SK-N-SH (cell line): ENCODE results near the gene TRPM3. TPM values are rescaled to one million over a fixed set of nuclear protein-coding genes. Genes with fewer than 3 reads are reported as not detected.

ENCODE experiments used
- CTCF ChIA-PET: fragments of 300-600, 350-600 bp; formaldehyde crosslinking; extraction: SDS; loops from one replicate; lab custom pipeline; 2021; lab: Yijun Ruan, JAX
- POLR2A ChIA-PET: fragments of 350-600 bp; sonication (Branson Sonifier 250); formaldehyde crosslinking; extraction: SDS; loops from one replicate; lab custom pipeline; 2020; ENCODE audit warnings: antibody characterized with exemption, inconsistent platforms; lab: Yijun Ruan, JAX
- DNase-seq: peaks from one replicate; pipeline ENCODE4 v3.0.0; 2012
- H2AFZ ChIP-seq: fragments of 200-600 bp; sonication (generic); 2 replicates; pipeline ENCODE4 v1.8.1; 2016; ENCODE audit warnings: antibody characterized with exemption, mild to moderate bottlenecking, low read depth
- H3F3A ChIP-seq: fragments of 200-600 bp; sonication (generic); replicated peaks from 2 replicates; pipeline ENCODE3; 2016; ENCODE audit warnings: antibody characterized with exemption, mild to moderate bottlenecking; ENCODE audit not compliant: insufficient read depth
- H3K27ac ChIP-seq, 2 experiments: fragments of 200-500 bp in 1 of 2; fragments of 200-600 bp in 1 of 2; sonication (Bioruptor generic) in 1 of 2; sonication (generic), shearing (Covaris generic) in 1 of 2; 2 replicates each; pipeline versions ENCODE4 v1.5.1 to v1.6.1; 2014 to 2016; ENCODE audit warnings: low read depth in 2 of 2, inconsistent platforms in 1 of 2, low read length in 1 of 2, mild to moderate bottlenecking in 1 of 2, mixed read lengths in 1 of 2
- H3K27me3 ChIP-seq: fragments of 200-600 bp; sonication (generic), shearing (Covaris generic); 2 replicates; pipeline ENCODE4 v1.6.1; 2016; ENCODE audit warnings: mixed run types; ENCODE audit not compliant: insufficient read depth
- H3K36me3 ChIP-seq, 2 experiments: fragments of 200-500 bp in 1 of 2; fragments of 200-600 bp in 1 of 2; sonication (Bioruptor generic) in 1 of 2; sonication (generic) in 1 of 2; replicated peaks in 1 of 2; 2 replicates each; pipeline versions ENCODE3 to v1.5.1; 2014 to 2016; ENCODE audit warnings: low read length in 1 of 2, mild to moderate bottlenecking in 1 of 2; ENCODE audit not compliant: insufficient read depth in 2 of 2, control insufficient read depth in 1 of 2
- H3K4me1 ChIP-seq, 2 experiments: fragments of 200-500 bp in 1 of 2; fragments of 200-600 bp in 1 of 2; sonication (Bioruptor generic) in 1 of 2; sonication (generic), shearing (Covaris generic) in 1 of 2; 2 replicates each; pipeline versions ENCODE4 v1.5.1 to v1.6.1; 2014 to 2016; ENCODE audit warnings: low read depth in 1 of 2, low read length in 1 of 2, mixed run types in 1 of 2; ENCODE audit not compliant: insufficient read depth in 2 of 2, control insufficient read depth in 1 of 2
- H3K4me2 ChIP-seq: fragments of 200-600 bp; sonication (generic), shearing (Covaris generic); 2 replicates; pipeline ENCODE4 v1.6.1; 2017; ENCODE audit warnings: mixed run types
- H3K4me3 ChIP-seq, 2 experiments: fragments of 200-500 bp in 1 of 2; fragments of 200-600 bp in 1 of 2; sonication (Bioruptor generic) in 1 of 2; sonication (generic), shearing (Covaris generic) in 1 of 2; 2 replicates each; pipeline versions ENCODE4 v1.5.1 to v1.8.1; 2014 to 2016; ENCODE audit warnings: low read depth in 2 of 2, inconsistent platforms in 1 of 2, low read length in 1 of 2, mild to moderate bottlenecking in 1 of 2, mixed read lengths in 1 of 2, moderate library complexity in 1 of 2
- H3K79me2 ChIP-seq: fragments of 200-600 bp; sonication (generic); 2 replicates; pipeline ENCODE4 v1.8.1; 2017; ENCODE audit warnings: mild to moderate bottlenecking; ENCODE audit not compliant: insufficient read depth
- H3K9ac ChIP-seq: fragments of 200-600 bp; sonication (generic); 2 replicates; pipeline ENCODE4 v1.6.1; 2017; ENCODE audit warnings: mixed run types
- H3K9me2 ChIP-seq: fragments of 200-600 bp; sonication (generic); 2 replicates; pipeline ENCODE4 v1.6.1; 2017; ENCODE audit warnings: mixed run types
- H3K9me3 ChIP-seq: fragments of 200-600 bp; sonication (generic); 2 replicates; pipeline ENCODE4 v1.6.1; 2017; ENCODE audit warnings: mixed run types, mild to moderate bottlenecking, moderate library complexity
- H4K20me1 ChIP-seq: fragments of 200-600 bp; sonication (generic); 2 replicates; pipeline ENCODE4 v1.6.1; 2017; ENCODE audit warnings: mild to moderate bottlenecking, mixed run types; ENCODE audit not compliant: insufficient read depth
- CTCF ChIP-seq: fragments of 200-600 bp; sonication (generic); IDR thresholded peaks from 2 replicates; pipeline ENCODE4 v1.6.1; 2017; ENCODE audit warnings: antibody characterized with exemption, mild to moderate bottlenecking, moderate library complexity
- EZH2phosphoT487 ChIP-seq: fragments of 200-600 bp; sonication (generic); IDR thresholded peaks from 2 replicates; pipeline ENCODE4 v1.6.1; 2017; ENCODE audit warnings: low read depth, mixed run types, mild to moderate bottlenecking, antibody characterized with exemption, moderate library complexity, borderline replicate concordance
- MXI1 ChIP-seq: IDR thresholded peaks from 2 replicates; pipeline ENCODE4 v1.6.1; 2012; ENCODE audit warnings: mild to moderate bottlenecking, low read depth, low read length, improper control_type of control experiment
- NFIC ChIP-seq: IDR thresholded peaks from 2 replicates; pipeline ENCODE4 v1.4.0; 2012; ENCODE audit warnings: borderline replicate concordance
- NRF1 ChIP-seq: IDR thresholded peaks from 2 replicates; pipeline ENCODE4 v1.6.1; 2012; ENCODE audit warnings: low read depth, mild to moderate bottlenecking, low read length
- RAD21 ChIP-seq: IDR thresholded peaks from 2 replicates; pipeline ENCODE4 v1.6.1; 2012; ENCODE audit warnings: mild to moderate bottlenecking, low read length
- REST ChIP-seq: IDR thresholded peaks from 2 replicates; pipeline ENCODE4 v1.6.1; 2012; ENCODE audit warnings: mild to moderate bottlenecking, low read depth, low read length, moderate library complexity
- SIN3A ChIP-seq: IDR thresholded peaks from 2 replicates; pipeline ENCODE4 v1.6.1; 2012; ENCODE audit warnings: low read depth, mild to moderate bottlenecking, low read length, moderate library complexity, borderline replicate concordance
- TAF1 ChIP-seq: IDR thresholded peaks from 2 replicates; pipeline ENCODE4 v1.6.1; 2012; ENCODE audit warnings: low read depth, mild to moderate bottlenecking, low read length, moderate library complexity, borderline replicate concordance
- TCF12 ChIP-seq: IDR thresholded peaks from 2 replicates; pipeline ENCODE4 v1.4.0; 2012
- TEAD4 ChIP-seq: IDR thresholded peaks from 2 replicates; pipeline ENCODE4 v1.4.0; 2012; ENCODE audit warnings: mild to moderate bottlenecking, borderline replicate concordance; ENCODE audit not compliant: insufficient read depth
- USF1 ChIP-seq: IDR thresholded peaks from 2 replicates; pipeline ENCODE4 v1.4.0; 2012; ENCODE audit warnings: low read depth, borderline replicate concordance
- USF2 ChIP-seq: fragments of 150-350 bp; IDR thresholded peaks from 2 replicates; pipeline ENCODE4 v1.6.1; 2017; ENCODE audit warnings: antibody characterized with exemption, low read length, low read depth, borderline replicate concordance
- YY1 ChIP-seq: IDR thresholded peaks from 2 replicates; pipeline ENCODE4 v1.4.0; 2012; ENCODE audit warnings: low read depth, mild to moderate bottlenecking
- ZBTB33 ChIP-seq: IDR thresholded peaks from 2 replicates; pipeline ENCODE4 v1.4.0; 2012; ENCODE audit warnings: low read depth, borderline replicate concordance
- WGBS: methylation state at CpG from one replicate; pipeline ENCODE4 v1.1.6; 2017; ENCODE audit warnings: low lambda C conversion rate; 5-methylcytosine and 5-hydroxymethylcytosine counted together
- polyA plus RNA-seq, 3 experiments: library from polyadenylated mRNA; depleted of rRNA; stranded (reverse); fragments of >200 nt; gene quantifications; 2 replicates each; pipeline ENCODE4 v1.2.3, GENCODE V29; 2012

The TRPM3 gene
- polyA plus RNA-seq, 1 of the 3 experiments (the other 2 are of a cell fraction), result not detected

GRCh38 chr9:70529377-70529776, 592.0 kb downstream of the TRPM3 start:
- POLR2A ChIA-PET, result no interaction called here
- no peak overlapping the region for H3K4me2 ChIP-seq
- no peaks in the 10 kb centered on the region for H3K36me3 ChIP-seq
- H3F3A ChIP-seq, result peaks cover under 1% of the 10 kb centered on the region
- CTCF ChIA-PET, result no interaction called here
- H3K9me2 ChIP-seq, result no peaks in the 10 kb centered on the region
- no peak overlapping the region for H2AFZ ChIP-seq
- no peaks in the 10 kb centered on the region for H3K27me3 ChIP-seq
- H3K4me3 ChIP-seq, result no peak overlapping the region
- no peaks in the 10 kb centered on the region for H4K20me1 ChIP-seq
- no peaks in the 10 kb centered on the region for H3K4me1 ChIP-seq
- H3K79me2 ChIP-seq, result no peaks in the 10 kb centered on the region
- DNase-seq, result no peak
- no peak overlapping the region for H3K9ac ChIP-seq
- TF ChIP-seq EZH2phosphoT487 (no peak), YY1 (no peak), TCF12 (no peak), TAF1 (no peak), RAD21 (no peak), ZBTB33 (no peak), TEAD4 (no peak), NFIC (no peak), USF1 (no peak), MXI1 (no peak), NRF1 (no peak), SIN3A (no peak), USF2 (no peak)
- H3K9me3 ChIP-seq, result no peaks in the 10 kb centered on the region
- H3K27ac ChIP-seq, result no peak overlapping the region
- 75% methylated on average over 6 of the region's 6 CpGs for WGBS

- no peak overlapping the region for H3K27ac ChIP-seq
- H3K9me3 ChIP-seq, result no peaks in the 10 kb centered on the region
- no peak overlapping the region for H3K9ac ChIP-seq
- no peak for DNase-seq
- no peaks in the 10 kb centered on the region for H4K20me1 ChIP-seq
- no peak overlapping the region for H3K4me2 ChIP-seq
- POLR2A ChIA-PET, result no interaction called here
- CTCF ChIA-PET, result interaction anchor here (0.7 kb wide), 1 partner anchor 187 kb away, joined by 3 read pairs; no protein-coding TSS in a partner anchor
- H3K27me3 ChIP-seq, result no peaks in the 10 kb centered on the region
- no peak overlapping the region for H3K4me3 ChIP-seq
- WGBS, result 62% methylated on average over 2 of the region's 2 CpGs
- no peaks in the 10 kb centered on the region for H3K79me2 ChIP-seq
- no peaks in the 10 kb centered on the region for H3K4me1 ChIP-seq
- H3K36me3 ChIP-seq, result no peaks in the 10 kb centered on the region
- no peaks in the 10 kb centered on the region for H3F3A ChIP-seq
- H3K9me2 ChIP-seq, result no peaks in the 10 kb centered on the region
- H2AFZ ChIP-seq, result no peak overlapping the region
- no peak for TF ChIP-seq REST
- TF ChIP-seq USF1, result no peak
- no peak for TF ChIP-seq CTCF
- TF ChIP-seq YY1, result no peak
These were observed 594.5 kb downstream of the TRPM3 start for GRCh38 chr9:70526902-70527301.
